IMR-90 (cell line): ENCODE data around the gene FOXN3. TPM values are rescaled to one million over a fixed set of nuclear protein-coding genes. Genes with fewer than 3 reads are reported as not detected.

Experiments
- ATAC-seq: fragments of 200-7000 bp; cut with Tn5 transposase; 2 replicates; pipeline ENCODE4 v1.9.1; 2020; ENCODE audit warnings: low read depth, mild to moderate bottlenecking, moderate library complexity
- BruUV-seq: library from RNA; stranded (reverse); fragments of 400-500 nt; replicated peaks from 2 replicates; lab custom pipeline; 2021; lab: Mats Ljungman, UMichigan
- CTCF ChIA-PET: fragments of 300-600 bp; formaldehyde crosslinking; extraction: SDS; loops from one replicate; lab custom pipeline; 2021; ENCODE audit warnings: antibody characterized with exemption; lab: Yijun Ruan, JAX
- POLR2A ChIA-PET: fragments of 300-600 bp; sonication (Branson Sonifier 250); formaldehyde crosslinking; loops from one replicate; lab custom pipeline; 2022; ENCODE audit warnings: antibody characterized with exemption; ENCODE audit not compliant: unreplicated experiment; lab: Charles Lee
- DNase-seq: peaks from one replicate; pipeline ENCODE4 v3.0.0; 2013
- H2AFZ ChIP-seq: replicated peaks from 2 replicates; pipeline ENCODE3; 2013; ENCODE audit warnings: low read length, mild to moderate bottlenecking; ENCODE audit not compliant: poor library complexity
- H2AK5ac ChIP-seq: 2 replicates; pipeline ENCODE4 v1.6.1; 2013; ENCODE audit warnings: low read depth, low read length, inconsistent platforms
- H2AK9ac ChIP-seq: replicated peaks from 2 replicates; pipeline ENCODE3; 2013; ENCODE audit warnings: mild to moderate bottlenecking, low read depth, low read length, moderate library complexity; ENCODE audit not compliant: poor library complexity
- H2BK120ac ChIP-seq: 2 replicates; pipeline ENCODE4 v1.6.1; 2013; ENCODE audit warnings: low read depth, low read length, inconsistent platforms
- H2BK15ac ChIP-seq: 3 replicates; pipeline ENCODE4 v1.6.1; 2013; ENCODE audit warnings: low read depth, low read length, inconsistent platforms
- H2BK20ac ChIP-seq: 2 replicates; pipeline ENCODE4 v1.6.1; 2013; ENCODE audit warnings: low read depth, mild to moderate bottlenecking, inconsistent platforms, low read length, moderate library complexity
- H2BK5ac ChIP-seq: 2 replicates; pipeline ENCODE4 v1.6.1; 2013; ENCODE audit warnings: mild to moderate bottlenecking, low read depth, low read length, inconsistent platforms; ENCODE audit not compliant: poor library complexity, severe bottlenecking
- H3K14ac ChIP-seq: replicated peaks from 2 replicates; pipeline ENCODE4 v1.6.1; 2013; ENCODE audit warnings: low read depth, low read length, inconsistent platforms
- H3K18ac ChIP-seq: 2 replicates; pipeline ENCODE4 v1.6.1; 2013; ENCODE audit warnings: low read depth, low read length, control low read depth
- H3K23ac ChIP-seq: 2 replicates; pipeline ENCODE4 v1.6.1; 2013; ENCODE audit warnings: low read depth, low read length, inconsistent platforms
- H3K27ac ChIP-seq: 2 replicates; pipeline ENCODE4 v1.5.1; 2013; ENCODE audit warnings: mild to moderate bottlenecking, control low read depth, low read length; ENCODE audit not compliant: insufficient read depth
- H3K27me3 ChIP-seq: 2 replicates; pipeline ENCODE4 v1.6.1; 2013; ENCODE audit warnings: low read length; ENCODE audit not compliant: control insufficient read depth, insufficient read depth
- H3K36me3 ChIP-seq: 2 replicates; pipeline ENCODE4 v1.6.1; 2013; ENCODE audit warnings: low read length, mixed read lengths; ENCODE audit not compliant: control insufficient read depth, insufficient read depth
- H3K4ac ChIP-seq: 2 replicates; pipeline ENCODE4 v1.6.1; 2013; ENCODE audit warnings: low read depth, low read length, inconsistent platforms
- H3K4me1 ChIP-seq: 2 replicates; pipeline ENCODE4 v1.6.1; 2013; ENCODE audit warnings: low read length, mixed read lengths; ENCODE audit not compliant: control insufficient read depth, insufficient read depth
- H3K4me2 ChIP-seq: 2 replicates; pipeline ENCODE4 v1.6.1; 2013; ENCODE audit warnings: low read depth, mild to moderate bottlenecking, control low read depth, low read length, moderate library complexity
- H3K4me3 ChIP-seq: 2 replicates; pipeline ENCODE4 v1.5.1; 2013; ENCODE audit warnings: low read depth, mild to moderate bottlenecking, control low read depth, low read length, moderate library complexity; ENCODE audit not compliant: insufficient read depth
- H3K56ac ChIP-seq: 2 replicates; pipeline ENCODE4 v1.6.1; 2013; ENCODE audit warnings: low read length, inconsistent platforms; ENCODE audit not compliant: insufficient read depth; ENCODE audit errors: extremely low read depth
- H3K79me1 ChIP-seq, 2 experiments: 2 replicates each; pipeline ENCODE4 v1.6.1; 2013; ENCODE audit warnings: low read length in 2 of 2, inconsistent platforms in 1 of 2, low read depth in 1 of 2
- H3K9ac ChIP-seq: 2 replicates; pipeline ENCODE4 v1.6.1; 2013; ENCODE audit warnings: low read depth, low read length, control low read depth
- H3K9me1 ChIP-seq: 2 replicates; pipeline ENCODE4 v1.6.1; 2013; ENCODE audit warnings: low read length, inconsistent platforms; ENCODE audit not compliant: insufficient read depth
- H3K9me3 ChIP-seq: 2 replicates; pipeline ENCODE4 v1.6.1; 2013; ENCODE audit warnings: low read length; ENCODE audit not compliant: control insufficient read depth, insufficient read depth
- H4K20me1 ChIP-seq: 2 replicates; pipeline ENCODE4 v1.6.1; 2013; ENCODE audit warnings: low read length, inconsistent platforms; ENCODE audit not compliant: insufficient read depth
- H4K5ac ChIP-seq: 2 replicates; pipeline ENCODE4 v1.6.1; 2013; ENCODE audit warnings: mild to moderate bottlenecking, low read depth, low read length, control low read depth
- H4K8ac ChIP-seq, 2 experiments: 2 replicates each; pipeline ENCODE4 v1.6.1; 2013; ENCODE audit warnings: low read depth in 2 of 2, low read length in 2 of 2, control low read depth in 1 of 2, inconsistent platforms in 1 of 2
- H4K91ac ChIP-seq: 2 replicates; pipeline ENCODE4 v1.6.1; 2013; ENCODE audit warnings: low read depth, low read length, inconsistent platforms; ENCODE audit not compliant: insufficient read depth
- CEBPB ChIP-seq: IDR thresholded peaks from 2 replicates; pipeline ENCODE4 v1.6.1; 2012; ENCODE audit warnings: low read depth, low read length, improper control_type of control experiment
- CHD1 ChIP-seq: IDR thresholded peaks from 2 replicates; pipeline ENCODE4 v1.6.1; 2012; ENCODE audit warnings: low read depth, low read length, improper control_type of control experiment
- FOS ChIP-seq: fragments of 150-350 bp; IDR thresholded peaks from 2 replicates; pipeline ENCODE4 v1.6.1; 2016; ENCODE audit warnings: low read depth, low read length
- MAFK ChIP-seq: IDR thresholded peaks from 2 replicates; pipeline ENCODE4 v1.6.1; 2012; ENCODE audit warnings: low read depth, low read length, improper control_type of control experiment
- NFE2L2 ChIP-seq: fragments of 150-350 bp; IDR thresholded peaks from 2 replicates; pipeline ENCODE4 v1.6.1; 2016; ENCODE audit warnings: low read depth, mild to moderate bottlenecking, low read length
- POLR2A ChIP-seq: IDR thresholded peaks from 2 replicates; pipeline ENCODE4 v1.6.1; 2012; ENCODE audit warnings: mild to moderate bottlenecking, low read depth, low read length
- RCOR1 ChIP-seq: IDR thresholded peaks from 2 replicates; pipeline ENCODE4 v1.6.1; 2012; ENCODE audit warnings: mild to moderate bottlenecking, low read length, improper control_type of control experiment; ENCODE audit not compliant: insufficient replicate concordance
- RFX5 ChIP-seq: IDR thresholded peaks from 2 replicates; pipeline ENCODE4 v1.8.0; 2012; ENCODE audit warnings: low read depth, mild to moderate bottlenecking, low read length, moderate library complexity
- SMC3 ChIP-seq: fragments of 150-350 bp; IDR thresholded peaks from 2 replicates; pipeline ENCODE4 v1.6.1; 2016; ENCODE audit warnings: low read depth, mild to moderate bottlenecking, antibody characterized with exemption, low read length, moderate library complexity
- WGBS, 2 experiments: methylation state at CpG; one replicate each; pipeline versions ENCODE4 v1.1.5 to v1.1.7; 2013; ENCODE audit warnings: missing lambda C conversion rate in 2 of 2; ENCODE audit not compliant: insufficient read length in 1 of 2; ENCODE audit errors: extremely low coverage in 2 of 2; 5-methylcytosine and 5-hydroxymethylcytosine counted together
- dilution Hi-C: fragments of 300-500 bp; cut with HindIII; formaldehyde crosslinking; loops from one replicate; pipeline ENCODE4 v1.14.3; 2018; ENCODE audit warnings: low sequenced_read_pairs; ENCODE audit not compliant: unreplicated experiment
- in situ Hi-C: fragments of 300-500 bp; cut with MboI; formaldehyde crosslinking; loops from 3 replicates; pipeline ENCODE4 v1.14.3; 2019; ENCODE audit warnings: low sequenced_read_pairs, inconsistent platforms, mixed read lengths
- intact Hi-C: fragments of 100-400 bp; cut with micrococcal nuclease; formaldehyde crosslinking; loops from 2 replicates; pipeline ENCODE4 v1.10.0; 2022
- polyA plus RNA-seq, 3 experiments: library from polyadenylated mRNA; depleted of rRNA; stranded (reverse); fragments of >200 nt; gene quantifications; 2 replicates each; pipeline ENCODE4 v1.2.3, GENCODE V29; 2012; ENCODE audit warnings: low replicate concordance in 1 of 3
- total RNA-seq: library from RNA; depleted of rRNA; stranded (reverse); fragments of >200 nt; gene quantifications from 2 replicates; pipeline ENCODE4 v1.2.3, GENCODE V29; 2012
- TF ChIP-seq, protein P1 (sequence below): fragments of 150-350 bp; IDR thresholded peaks from 2 replicates; pipeline ENCODE4 v1.6.1; 2017; ENCODE audit warnings: mild to moderate bottlenecking, antibody characterized with exemption, low read length, low read depth

Gene FOXN3
- total and polyA plus RNA-seq, 2 of the 4 experiments (the other 2 are of a cell fraction) = 22.6 to 33.7 TPM

DNA sequence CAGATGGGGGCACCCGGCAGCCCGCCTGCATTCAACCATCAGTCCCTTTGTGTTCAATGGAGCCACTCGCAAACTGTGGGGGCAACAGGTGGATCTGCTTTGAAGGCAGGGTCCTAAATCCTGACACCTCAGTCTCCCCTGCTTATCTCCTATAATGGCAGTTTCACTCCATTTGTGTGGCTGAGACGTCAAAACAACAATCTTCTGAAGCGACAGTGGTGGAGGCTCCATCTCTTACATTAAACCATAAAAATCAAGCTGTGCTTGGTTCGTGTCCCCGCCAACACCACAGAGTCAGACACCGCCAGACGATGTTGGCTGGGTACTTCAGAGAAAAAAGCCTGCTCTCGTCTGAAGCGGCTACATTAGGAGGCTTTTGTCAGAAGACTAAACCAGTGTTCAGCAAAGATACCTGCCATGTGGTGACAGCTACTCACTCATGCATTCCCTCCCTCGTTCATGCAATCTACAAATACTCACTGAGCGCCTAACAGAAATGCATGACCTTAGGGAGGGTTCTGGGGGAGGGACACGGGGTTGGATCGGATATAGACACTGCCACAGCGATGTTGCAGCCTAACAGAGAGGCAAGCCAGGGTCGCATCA lies 253.9 kb downstream of the FOXN3 start:
- Histone ChIP-seq H3K4ac (no peak overlapping the region), H3K18ac (no peak overlapping the region), H4K8ac (no peak overlapping the region), H3K4me2 (no peak overlapping the region), H2AFZ (no peak overlapping the region), H3K4me3 (no peak overlapping the region), H3K4me1 (peaks cover 2% of the 10 kb centered on the region; the same call in 1 of the 2 replicates), H4K5ac (no peak overlapping the region), H3K23ac (no peak overlapping the region), H2AK5ac (no peak overlapping the region), H2BK5ac (no peak overlapping the region), H3K56ac (no peak overlapping the region), H3K36me3 (peaks cover 36% of the 10 kb centered on the region), H4K20me1 (no peaks in the 10 kb centered on the region; the same call in 1 of the 2 replicates), H4K91ac (no peak overlapping the region), H2AK9ac (no peak overlapping the region), H2BK15ac (no peak overlapping the region), H2BK120ac (no peak overlapping the region), H3K9ac (no peak overlapping the region), H3K27ac (no peak overlapping the region), H3K9me3 (no peaks in the 10 kb centered on the region), H2BK20ac (no peak overlapping the region), H3K79me1 (peaks cover 8 to 11% of the 10 kb centered on the region in 2 experiments; a peak in 3 of 4 replicates), H3K9me1 (0 out of 2 replicates have a peak, but pooled peaks cover 13% of the 10 kb centered on the region), H3K14ac (no peak overlapping the region), H3K27me3 (no peaks in the 10 kb centered on the region)
- ATAC-seq (no peak), DNase-seq (no peak)
- intact Hi-C loops (no loop called here), in situ Hi-C loops (no loop called here), dilution Hi-C loops (no loop called here)
- ChIA-PET POLR2A (no interaction called here), CTCF (no interaction called here)
- no TSS peak for BruUV-seq
- TF ChIP-seq CEBPB = no peak
- TF ChIP-seq RFX5 = no peak
- no peak for TF ChIP-seq NFE2L2
- TF ChIP-seq CHD1 = no peak
- no peak for TF ChIP-seq FOS
- TF ChIP-seq, protein P1, sequence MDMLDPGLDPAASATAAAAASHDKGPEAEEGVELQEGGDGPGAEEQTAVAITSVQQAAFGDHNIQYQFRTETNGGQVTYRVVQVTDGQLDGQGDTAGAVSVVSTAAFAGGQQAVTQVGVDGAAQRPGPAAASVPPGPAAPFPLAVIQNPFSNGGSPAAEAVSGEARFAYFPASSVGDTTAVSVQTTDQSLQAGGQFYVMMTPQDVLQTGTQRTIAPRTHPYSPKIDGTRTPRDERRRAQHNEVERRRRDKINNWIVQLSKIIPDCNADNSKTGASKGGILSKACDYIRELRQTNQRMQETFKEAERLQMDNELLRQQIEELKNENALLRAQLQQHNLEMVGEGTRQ = no peak
- no peak for TF ChIP-seq SMC3
- no peak for TF ChIP-seq POLR2A
- TF ChIP-seq MAFK = no peak
- no peak for TF ChIP-seq RCOR1
- 93% methylated on average over 9 of the region's 17 CpGs; no CpG with 5 or more reads in 1 of the 2 experiments for WGBS, 2 experiments
